HepG2 (cell line): ENCODE data around the gene CAMK1D. TPM values are rescaled to one million over a fixed set of nuclear protein-coding genes. Genes with fewer than 3 reads are reported as not detected.

Experiments
- AFF4 ChIP-seq: sonication (generic); formaldehyde crosslinking; IDR thresholded peaks from 2 replicates; pipeline ENCODE4 v1.4.0; 2020; ENCODE audit warnings: missing genetic modification reagents
- ATAD3A ChIP-seq: sonication (generic); formaldehyde crosslinking; IDR thresholded peaks from 2 replicates; pipeline ENCODE4 v1.4.0; 2020; ENCODE audit warnings: missing genetic modification reagents
- BORCS8-MEF2B ChIP-seq: sonication (generic); formaldehyde crosslinking; IDR thresholded peaks from 2 replicates; pipeline ENCODE4 v1.8.0; 2022; ENCODE audit warnings: mild to moderate bottlenecking, missing genetic modification reagents
- GTF2F1 ChIP-seq: fragments of 150-350 bp; IDR thresholded peaks from 2 replicates; pipeline ENCODE4 v1.6.1; 2014; ENCODE audit warnings: low read length
- KDM3A ChIP-seq: IDR thresholded peaks from 2 replicates; pipeline ENCODE4 v1.6.1; 2018; ENCODE audit warnings: low read depth, missing compliant biosample characterization
- MAZ ChIP-seq, 2 experiments: sonication (generic) in 1 of 2; formaldehyde crosslinking in 1 of 2; IDR thresholded peaks; 2 replicates each; pipeline versions ENCODE4 v1.5.0 to v1.6.1; 2012 to 2020; ENCODE audit warnings: low read depth in 2 of 2, mild to moderate bottlenecking in 2 of 2, borderline replicate concordance in 1 of 2, improper control_type of control experiment in 1 of 2, low read length in 1 of 2, missing genetic modification reagents in 1 of 2, moderate library complexity in 1 of 2
- MXD1 ChIP-seq: sonication (generic); formaldehyde crosslinking; IDR thresholded peaks from 2 replicates; pipeline ENCODE4 v1.4.0; 2020; ENCODE audit warnings: mild to moderate bottlenecking, missing genetic modification reagents
- NR2F6 ChIP-seq, 2 experiments: IDR thresholded peaks; 2 replicates each; pipeline ENCODE4 v1.6.1; 2016; ENCODE audit warnings: antibody characterized with exemption in 1 of 2, mild to moderate bottlenecking in 1 of 2
- ONECUT2 ChIP-seq: sonication (generic); formaldehyde crosslinking; IDR thresholded peaks from 2 replicates; pipeline ENCODE4 v1.4.0; 2020; ENCODE audit warnings: missing genetic modification reagents
- SAP130 ChIP-seq: IDR thresholded peaks from 2 replicates; pipeline ENCODE4 v1.6.1; 2016; ENCODE audit warnings: low read depth
- TOE1 ChIP-seq: sonication (generic); formaldehyde crosslinking; IDR thresholded peaks from 2 replicates; pipeline ENCODE4 v1.4.0; 2020; ENCODE audit warnings: mild to moderate bottlenecking, missing genetic modification reagents
- ZBTB7B ChIP-seq: sonication (generic); formaldehyde crosslinking; IDR thresholded peaks from 2 replicates; pipeline ENCODE4 v1.4.0; 2020; ENCODE audit warnings: missing genetic modification reagents
- ZNF263 ChIP-seq: sonication (generic); formaldehyde crosslinking; IDR thresholded peaks from 2 replicates; pipeline ENCODE4 v1.4.0; 2020; ENCODE audit warnings: missing genetic modification reagents
- ZNF292 ChIP-seq: sonication (generic); formaldehyde crosslinking; IDR thresholded peaks from 2 replicates; pipeline ENCODE4 v1.8.1; 2022; ENCODE audit warnings: mild to moderate bottlenecking, low read depth, missing genetic modification reagents, borderline replicate concordance
- ZNF414 ChIP-seq: sonication (generic); formaldehyde crosslinking; IDR thresholded peaks from 2 replicates; pipeline ENCODE4 v1.5.0; 2020; ENCODE audit warnings: missing genetic modification reagents
- polyA plus RNA-seq, 8 experiments: library from polyadenylated mRNA; depleted of rRNA in 3 of 8; stranded (reverse) in 7 of 8; unstranded in 1 of 8; fragments of >200 nt; fragmentation: Illumina TruSeq in 4 of 8; extraction: Trizol in 4 of 8; gene quantifications; 2 replicates each; pipeline versions ENCODE4 v1.2.1 to v1.2.3, GENCODE V29; 2011 to 2016; ENCODE audit warnings: low read depth in 4 of 8, missing spikeins in 1 of 8, mixed read lengths in 1 of 8; ENCODE audit not compliant: insufficient read depth in 1 of 8
- total RNA-seq, 5 experiments: library from RNA; depleted of rRNA; stranded (reverse); fragments of >200 nt; fragmentation: Illumina TruSeq; extraction: Trizol; gene quantifications; 2 replicates each; pipeline ENCODE4 v1.2.3, GENCODE V29; 2016; ENCODE audit warnings: low read depth in 1 of 5
- TF ChIP-seq, protein P1 (sequence below): sonication (generic); formaldehyde crosslinking; IDR thresholded peaks from 2 replicates; pipeline ENCODE4 v1.9.0; 2021; ENCODE audit warnings: missing genetic modification reagents, borderline replicate concordance
- TF ChIP-seq, protein P2 (sequence below): sonication (generic); formaldehyde crosslinking; IDR thresholded peaks from 2 replicates; pipeline ENCODE4 v1.4.0; 2020; ENCODE audit warnings: missing genetic modification reagents, borderline replicate concordance

Gene CAMK1D
- total and polyA plus RNA-seq, 2 of the 13 experiments (the other 11 are each of a cell fraction or from before 2014, with no cell fraction given) = under 0.01 TPM; not detected in 1

- TF ChIP-seq, protein P1, sequence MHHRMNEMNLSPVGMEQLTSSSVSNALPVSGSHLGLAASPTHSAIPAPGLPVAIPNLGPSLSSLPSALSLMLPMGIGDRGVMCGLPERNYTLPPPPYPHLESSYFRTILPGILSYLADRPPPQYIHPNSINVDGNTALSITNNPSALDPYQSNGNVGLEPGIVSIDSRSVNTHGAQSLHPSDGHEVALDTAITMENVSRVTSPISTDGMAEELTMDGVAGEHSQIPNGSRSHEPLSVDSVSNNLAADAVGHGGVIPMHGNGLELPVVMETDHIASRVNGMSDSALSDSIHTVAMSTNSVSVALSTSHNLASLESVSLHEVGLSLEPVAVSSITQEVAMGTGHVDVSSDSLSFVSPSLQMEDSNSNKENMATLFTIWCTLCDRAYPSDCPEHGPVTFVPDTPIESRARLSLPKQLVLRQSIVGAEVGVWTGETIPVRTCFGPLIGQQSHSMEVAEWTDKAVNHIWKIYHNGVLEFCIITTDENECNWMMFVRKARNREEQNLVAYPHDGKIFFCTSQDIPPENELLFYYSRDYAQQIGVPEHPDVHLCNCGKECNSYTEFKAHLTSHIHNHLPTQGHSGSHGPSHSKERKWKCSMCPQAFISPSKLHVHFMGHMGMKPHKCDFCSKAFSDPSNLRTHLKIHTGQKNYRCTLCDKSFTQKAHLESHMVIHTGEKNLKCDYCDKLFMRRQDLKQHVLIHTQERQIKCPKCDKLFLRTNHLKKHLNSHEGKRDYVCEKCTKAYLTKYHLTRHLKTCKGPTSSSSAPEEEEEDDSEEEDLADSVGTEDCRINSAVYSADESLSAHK (CRISPR knock-in tag) = no peak
- no peak for TF ChIP-seq BORCS8-MEF2B (CRISPR knock-in tag)
- TF ChIP-seq MXD1 = no peak
- TF ChIP-seq ONECUT2 (CRISPR knock-in tag) = no peak
- no peak for TF ChIP-seq ATAD3A (CRISPR knock-in tag)
- no peak for TF ChIP-seq GTF2F1
- TF ChIP-seq TOE1 (CRISPR knock-in tag) = no peak
- TF ChIP-seq NR2F6 (IDR thresholded peaks at IDR 0.05) = no peak
- TF ChIP-seq NR2F6 (CRISPR knock-in tag; IDR thresholded peaks at IDR 0.05) = peak; percentile 61
- peak; percentile 45; the same call in 1 of the 2 replicates for TF ChIP-seq SAP130 (CRISPR knock-in tag)
- TF ChIP-seq, protein P2, sequence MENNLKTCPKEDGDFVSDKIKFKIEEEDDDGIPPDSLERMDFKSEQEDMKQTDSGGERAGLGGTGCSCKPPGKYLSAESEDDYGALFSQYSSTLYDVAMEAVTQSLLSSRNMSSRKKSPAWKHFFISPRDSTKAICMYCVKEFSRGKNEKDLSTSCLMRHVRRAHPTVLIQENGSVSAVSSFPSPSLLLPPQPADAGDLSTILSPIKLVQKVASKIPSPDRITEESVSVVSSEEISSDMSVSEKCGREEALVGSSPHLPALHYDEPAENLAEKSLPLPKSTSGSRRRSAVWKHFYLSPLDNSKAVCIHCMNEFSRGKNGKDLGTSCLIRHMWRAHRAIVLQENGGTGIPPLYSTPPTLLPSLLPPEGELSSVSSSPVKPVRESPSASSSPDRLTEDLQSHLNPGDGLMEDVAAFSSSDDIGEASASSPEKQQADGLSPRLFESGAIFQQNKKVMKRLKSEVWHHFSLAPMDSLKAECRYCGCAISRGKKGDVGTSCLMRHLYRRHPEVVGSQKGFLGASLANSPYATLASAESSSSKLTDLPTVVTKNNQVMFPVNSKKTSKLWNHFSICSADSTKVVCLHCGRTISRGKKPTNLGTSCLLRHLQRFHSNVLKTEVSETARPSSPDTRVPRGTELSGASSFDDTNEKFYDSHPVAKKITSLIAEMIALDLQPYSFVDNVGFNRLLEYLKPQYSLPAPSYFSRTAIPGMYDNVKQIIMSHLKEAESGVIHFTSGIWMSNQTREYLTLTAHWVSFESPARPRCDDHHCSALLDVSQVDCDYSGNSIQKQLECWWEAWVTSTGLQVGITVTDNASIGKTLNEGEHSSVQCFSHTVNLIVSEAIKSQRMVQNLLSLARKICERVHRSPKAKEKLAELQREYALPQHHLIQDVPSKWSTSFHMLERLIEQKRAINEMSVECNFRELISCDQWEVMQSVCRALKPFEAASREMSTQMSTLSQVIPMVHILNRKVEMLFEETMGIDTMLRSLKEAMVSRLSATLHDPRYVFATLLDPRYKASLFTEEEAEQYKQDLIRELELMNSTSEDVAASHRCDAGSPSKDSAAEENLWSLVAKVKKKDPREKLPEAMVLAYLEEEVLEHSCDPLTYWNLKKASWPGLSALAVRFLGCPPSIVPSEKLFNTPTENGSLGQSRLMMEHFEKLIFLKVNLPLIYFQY = no peak
- TF ChIP-seq MAZ (IDR thresholded peaks at IDR 0.05; ENCODE audit: borderline replicate concordance, low read depth, low read length) = no peak
- TF ChIP-seq MAZ (CRISPR knock-in tag; IDR thresholded peaks at IDR 0.05; ENCODE audit: low read depth) = 0 out of 2 replicates have a peak, but pooled peaks have one; percentile 23
- TF ChIP-seq AFF4 (CRISPR knock-in tag) = no peak
- TF ChIP-seq ZNF414 = no peak
- TF ChIP-seq KDM3A (CRISPR knock-in tag) = no peak
- TF ChIP-seq ZNF292 = no peak; the same call in 1 of the 2 replicates
- TF ChIP-seq ZBTB7B (CRISPR knock-in tag) = 0 out of 2 replicates have a peak, but pooled peaks have one; percentile 47
- peak; percentile 15; the same call in 1 of the 2 replicates for TF ChIP-seq ZNF263
Measured at GRCh38 chr10:12605580-12606405, 256.4 kb downstream of the CAMK1D start (continued).
